Right cardiac atrium (tissue), 5 donors: ENCODE data around the gene RND2. TPM values are rescaled to one million over a fixed set of nuclear protein-coding genes. Genes with fewer than 3 reads are reported as not detected.

Experiments
- ATAC-seq, 2 donors: fragments of 200-7000 bp; cut with Tn5 transposase; one replicate each; pipeline versions ENCODE4 v1.8.0 to v1.9.1; 2020; ENCODE audit warnings: moderate library complexity in 2 of 2, mild to moderate bottlenecking in 1 of 2
- DNase-seq, 3 donors: peaks; one replicate each; pipeline ENCODE4 v3.0.0-alpha.2; 2020
- H3K27ac ChIP-seq: one replicate; pipeline ENCODE4 v1.5.1; 2013; ENCODE audit warnings: mild to moderate bottlenecking, low read length, control low read depth, moderate library complexity
- H3K27me3 ChIP-seq: one replicate; pipeline ENCODE4 v1.6.1; 2013; ENCODE audit not compliant: control insufficient read depth, insufficient read depth
- H3K4me1 ChIP-seq: one replicate; pipeline ENCODE4 v1.6.1; 2013; ENCODE audit warnings: low read length; ENCODE audit not compliant: control insufficient read depth, insufficient read depth
- H3K4me3 ChIP-seq: one replicate; pipeline ENCODE4 v1.5.1; 2013; ENCODE audit warnings: low read length, control low read depth
- H3K9me3 ChIP-seq: one replicate; pipeline ENCODE4 v1.6.1; 2013; ENCODE audit warnings: low read length; ENCODE audit not compliant: control insufficient read depth
- WGBS: extraction: QIAGEN DNeasy Blood & Tissue Kit; methylation state at CpG from one replicate; pipeline ENCODE4 v1.1.7; 2013; 5-methylcytosine and 5-hydroxymethylcytosine counted together
- intact Hi-C, 4 donors: fragments of 100-400 bp; cut with DNase I; formaldehyde crosslinking; loops; one replicate each; pipeline versions ENCODE4 v1.11.0 to v1.14.0; 2022 to 2023
- polyA plus RNA-seq: library from polyadenylated mRNA; stranded (reverse); fragments of 200-250 nt; gene quantifications from one replicate; pipeline ENCODE4 v1.2.3, GENCODE V29; 2013
- total RNA-seq, 4 donors: library from RNA; stranded (reverse); fragmentation: NEBNext Ultra II Directional; extraction: Animal tissue kit (Norgen Biotek cat#: 25700); gene quantifications; one replicate each; pipeline ENCODE4 v1.2.1, GENCODE V29; 2021
- donor health status: healthy with polysubstance abuse.
- donor health status: DM: no; HTN: yes; CAD: no.
- donor health status: DM: no; HTN: no; CAD: no.
- donor health status: DM: no; HTN: yes; CAD: no; lungs with severe emphysema.
- donor health status: DM: yes; HTN: yes; CAD: no.

RND2 gene
- total and polyA plus RNA-seq, 5 donors, result 2.9 to 5.3 (median 3.7) TPM

GRCh38 chr17:43006639-43007551 is 18.1 kb upstream of the RND2 start, which contains the start of gene IFI35:
IFI35 (plus strand) TSS chr17:43006784; CDS start chr17:43006948, 164 bp downstream.
- Histone ChIP-seq H3K4me1 (no peaks in the 10 kb centered on the region), H3K27ac (peak within 1 kb of the TSS; percentile 98), H3K27me3 (no peaks in the 10 kb centered on the region), H3K4me3 (peak within 1 kb of the TSS; percentile 90), H3K9me3 (no peaks in the 10 kb centered on the region)
- 28% methylated on average over 18 of the region's 18 CpGs for WGBS
- intact Hi-C loops, result no loop called here
- DNase-seq, result peak; percentile 88 to 94 (median 93)
- ATAC-seq, result peak; percentile 88 to 92

- peak overlapping the region; percentile 53 for H3K27ac ChIP-seq
- no peak overlapping the region for H3K4me3 ChIP-seq
- ATAC-seq (peak in 1 of 2 donors; percentile 0), DNase-seq (no peak)
- intact Hi-C loops, result no loop called here
- WGBS, result 79% methylated on average over 5 of the region's 5 CpGs
- H3K9me3 ChIP-seq, result no peaks in the 10 kb centered on the region
- H3K27me3 ChIP-seq, result no peaks in the 10 kb centered on the region
- peaks cover 14% of the 10 kb centered on the region for H3K4me1 ChIP-seq
Observed at GRCh38 chr17:43010667-43011308, 14.2 kb upstream of the RND2 start.

- WGBS, result 63% methylated on average over 15 of the region's 15 CpGs
- ATAC-seq (peak; percentile 29 to 43), DNase-seq (peak; percentile 79 to 84 (median 83))
- Histone ChIP-seq H3K4me1 (peaks cover 20% of the 10 kb centered on the region), H3K4me3 (no peak overlapping the region), H3K9me3 (no peaks in the 10 kb centered on the region), H3K27ac (peak overlapping the region; percentile 6), H3K27me3 (no peaks in the 10 kb centered on the region)
- intact Hi-C loops, result no loop called here
Observed at GRCh38 chr17:43011728-43012472, 13.1 kb upstream of the RND2 start.

- intact Hi-C loops, result no loop called here
- no peak overlapping the region for H3K4me3 ChIP-seq
- DNase-seq, result no peak
- peaks cover 20% of the 10 kb centered on the region for H3K4me1 ChIP-seq
- H3K27me3 ChIP-seq, result no peaks in the 10 kb centered on the region
- H3K27ac ChIP-seq, result no peak overlapping the region
- no peaks in the 10 kb centered on the region for H3K9me3 ChIP-seq
- WGBS, result 69% methylated on average over 8 of the region's 8 CpGs
- ATAC-seq, result no peak
Observed at GRCh38 chr17:43013296-43013695, 11.7 kb upstream of the RND2 start.

- Histone ChIP-seq H3K4me1 (peaks cover 20% of the 10 kb centered on the region), H3K27me3 (no peaks in the 10 kb centered on the region), H3K9me3 (no peaks in the 10 kb centered on the region), H3K4me3 (no peak overlapping the region), H3K27ac (peak overlapping the region; percentile 60)
- ATAC-seq (peak in 1 of 2 donors; percentile 4), DNase-seq (peak in 1 of 3 donors; percentile 75)
- 59% methylated on average over 12 of the region's 12 CpGs for WGBS
- intact Hi-C loops, result no loop called here
Observed at GRCh38 chr17:43014020-43014648, 10.9 kb upstream of the RND2 start.

- DNase-seq (peak in 1 of 3 donors; percentile 52), ATAC-seq (peak in 1 of 2 donors; percentile 42)
- Histone ChIP-seq H3K9me3 (no peaks in the 10 kb centered on the region), H3K4me1 (peaks cover 22% of the 10 kb centered on the region), H3K4me3 (no peak overlapping the region), H3K27me3 (no peaks in the 10 kb centered on the region), H3K27ac (peak overlapping the region; percentile 60)
- intact Hi-C loops, result no loop called here
- WGBS, result 63% methylated on average over 8 of the region's 8 CpGs
Observed at GRCh38 chr17:43014649-43015542, 10.1 kb upstream of the RND2 start.

- Histone ChIP-seq H3K4me1 (peaks cover 22% of the 10 kb centered on the region), H3K4me3 (no peak overlapping the region)
- intact Hi-C loops, result no loop called here
Observed at GRCh38 chr17:43015579-43015978, 9.5 kb upstream of the RND2 start.

GRCh38 chr17:43016216-43016615 is 8.8 kb upstream of the RND2 start:
- Histone ChIP-seq H3K27ac (peak overlapping the region; percentile 44), H3K9me3 (no peaks in the 10 kb centered on the region), H3K4me3 (no peak overlapping the region), H3K4me1 (peaks cover 22% of the 10 kb centered on the region), H3K27me3 (no peaks in the 10 kb centered on the region)
- WGBS, result 92% methylated on average over 7 of the region's 7 CpGs
- DNase-seq (peak in 1 of 3 donors; percentile 51), ATAC-seq (no peak)
- intact Hi-C loops, result no loop called here

More at GRCh38 chr17:43015579-43015978, 9.5 kb upstream of the RND2 start:
- WGBS, result 39% methylated on average over 9 of the region's 9 CpGs
- DNase-seq, result peak; percentile 88 to 91 (median 90)
- no peaks in the 10 kb centered on the region for H3K27me3 ChIP-seq
- no peaks in the 10 kb centered on the region for H3K9me3 ChIP-seq
- peak overlapping the region; percentile 60 for H3K27ac ChIP-seq
- ATAC-seq, result peak; percentile 68 to 77

- Histone ChIP-seq H3K27ac (peak overlapping the region; percentile 11), H3K4me3 (no peak overlapping the region), H3K9me3 (no peaks in the 10 kb centered on the region), H3K4me1 (peaks cover 22% of the 10 kb centered on the region), H3K27me3 (no peaks in the 10 kb centered on the region)
- intact Hi-C loops, result no loop called here
- 59% methylated on average over 19 of the region's 19 CpGs for WGBS
- no peak for ATAC-seq
- DNase-seq, result no peak
Observed at GRCh38 chr17:43018008-43018853, 6.8 kb upstream of the RND2 start.
